GM23248 (cell line): ENCODE measurements around the gene PRPSAP2. TPM values are rescaled to one million over a fixed set of nuclear protein-coding genes. Genes with fewer than 3 reads are reported as not detected.

Experiments
- DNase-seq: peaks from one replicate; pipeline ENCODE4 v3.0.0-alpha.2; 2015
- H2AFZ ChIP-seq: fragments of 200-600 bp; sonication (generic); 2 replicates; pipeline ENCODE4 v1.6.1; 2016; ENCODE audit warnings: antibody characterized with exemption
- H3F3A ChIP-seq: fragments of 200-600 bp; sonication (generic); 2 replicates; pipeline ENCODE4 v1.6.1; 2016; ENCODE audit warnings: mild to moderate bottlenecking, antibody characterized with exemption, mixed run types; ENCODE audit not compliant: insufficient read depth
- H3K27ac ChIP-seq: fragments of 200-600 bp; sonication (generic); 2 replicates; pipeline ENCODE4 v1.5.1; 2016; ENCODE audit warnings: mild to moderate bottlenecking
- H3K27me3 ChIP-seq: fragments of 200-600 bp; sonication (generic); replicated peaks from 2 replicates; pipeline ENCODE4 v1.6.1; 2016; ENCODE audit warnings: mild to moderate bottlenecking; ENCODE audit not compliant: insufficient read depth
- H3K36me3 ChIP-seq: fragments of 200-600 bp; sonication (generic); 2 replicates; pipeline ENCODE4 v1.6.1; 2016; ENCODE audit warnings: low read depth, mild to moderate bottlenecking
- H3K4me1 ChIP-seq: fragments of 200-600 bp; sonication (generic); 2 replicates; pipeline ENCODE4 v1.6.1; 2016; ENCODE audit warnings: mild to moderate bottlenecking; ENCODE audit not compliant: insufficient read depth
- H3K4me2 ChIP-seq: fragments of 200-600 bp; sonication (generic); one replicate; pipeline ENCODE4 v1.6.1; 2016; ENCODE audit warnings: mild to moderate bottlenecking; ENCODE audit not compliant: unreplicated experiment
- H3K4me3 ChIP-seq: fragments of 200-600 bp; sonication (generic); 2 replicates; pipeline ENCODE4 v1.5.1; 2016; ENCODE audit warnings: mild to moderate bottlenecking
- H3K79me2 ChIP-seq: fragments of 200-600 bp; sonication (generic); 2 replicates; pipeline ENCODE4 v1.6.1; 2016; ENCODE audit warnings: mild to moderate bottlenecking; ENCODE audit not compliant: insufficient read depth
- H3K9ac ChIP-seq: fragments of 200-600 bp; sonication (generic); 2 replicates; pipeline ENCODE4 v1.6.1; 2016; ENCODE audit warnings: mild to moderate bottlenecking
- H3K9me2 ChIP-seq: fragments of 200-600 bp; sonication (generic); 2 replicates; pipeline ENCODE4 v1.6.1; 2016; ENCODE audit warnings: mixed run types, mild to moderate bottlenecking, moderate library complexity; ENCODE audit not compliant: insufficient read depth
- H3K9me3 ChIP-seq: fragments of 200-600 bp; sonication (generic); one replicate; pipeline ENCODE4 v1.6.1; 2017; ENCODE audit warnings: low read depth
- H4K20me1 ChIP-seq: fragments of 200-600 bp; sonication (generic); 2 replicates; pipeline ENCODE4 v1.6.0; 2016; ENCODE audit not compliant: insufficient read depth
- EZH2 ChIP-seq: fragments of 200-600 bp; sonication (generic); IDR thresholded peaks from 2 replicates; pipeline ENCODE4 v1.6.1; 2018; ENCODE audit warnings: antibody characterized with exemption, mild to moderate bottlenecking; ENCODE audit not compliant: insufficient read depth, poor library complexity, severe bottlenecking
- EZH2phosphoT487 ChIP-seq: fragments of 200-600 bp; sonication (generic); IDR thresholded peaks from 2 replicates; pipeline ENCODE4 v1.6.1; 2018; ENCODE audit warnings: antibody characterized with exemption, moderate library complexity, mild to moderate bottlenecking, low read depth; ENCODE audit not compliant: insufficient read depth
- WGBS, 2 experiments: methylation state at CpG; one replicate each; pipeline ENCODE4 v1.1.6; 2015 to 2017; ENCODE audit warnings: low lambda C conversion rate in 2 of 2, low coverage in 1 of 2; ENCODE audit errors: missing lambda C conversion rate in 2 of 2; 5-methylcytosine and 5-hydroxymethylcytosine counted together
- in situ Hi-C: fragments of 300-500 bp; cut with MboI; formaldehyde crosslinking; loops from 2 replicates; pipeline ENCODE4 v1.15.0; 2020
- polyA plus RNA-seq: library from polyadenylated mRNA; unstranded; fragments of >200 nt; fragmentation: Nextera tagmentation; extraction: Ambion mirVana; gene quantifications from 2 replicates; pipeline ENCODE4 v1.2.1, GENCODE V29; 2016
- total RNA-seq: library from RNA; depleted of rRNA; stranded (reverse); fragments of >200 nt; shearing (Covaris generic); gene quantifications from 2 replicates; pipeline ENCODE4 v1.2.3, GENCODE V29; 2014

PRPSAP2 gene
- total and polyA plus RNA-seq, 2 experiments from 2014 or later, result 19.4 to 23.5 TPM

DNA sequence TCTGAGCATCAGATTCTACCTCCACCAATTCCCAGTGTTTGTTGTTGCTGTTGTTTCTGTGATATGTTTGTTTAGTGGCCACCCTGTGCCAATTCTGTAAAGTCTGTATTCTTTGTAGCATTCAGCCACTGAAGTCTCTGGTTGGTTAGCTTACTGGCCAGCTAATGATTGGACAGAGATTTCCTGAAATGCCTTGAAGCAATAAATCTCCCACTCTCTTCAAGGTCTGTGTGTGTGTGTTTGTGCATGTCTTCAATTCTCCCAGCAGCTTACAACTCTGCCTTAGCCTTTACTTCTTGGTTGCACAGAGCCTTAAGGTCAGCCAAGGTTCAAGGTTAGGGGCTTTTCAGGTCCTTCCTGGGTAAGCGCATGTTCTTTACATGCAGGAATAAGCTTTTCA, 38.2 kb downstream of the PRPSAP2 start:
- no peak for DNase-seq
- Histone ChIP-seq H3K9me3 (peaks cover 2% of the 10 kb centered on the region), H3K27ac (no peak overlapping the region), H3K9me2 (no peaks in the 10 kb centered on the region), H3K27me3 (no peaks in the 10 kb centered on the region), H3K4me3 (no peak overlapping the region), H4K20me1 (no peaks in the 10 kb centered on the region), H3K9ac (no peak overlapping the region), H3K4me1 (no peaks in the 10 kb centered on the region), H3K79me2 (no peaks in the 10 kb centered on the region; the same call in 1 of the 2 replicates), H3K4me2 (no peak overlapping the region), H3F3A (no peaks in the 10 kb centered on the region), H2AFZ (no peak overlapping the region), H3K36me3 (no peaks in the 10 kb centered on the region)
- no peak for TF ChIP-seq EZH2phosphoT487
- TF ChIP-seq EZH2, result no peak
- in situ Hi-C loops, result no loop called here
- 93 to 94% methylated on average over 1 of the region's 1 CpG for WGBS, 2 experiments

DNA sequence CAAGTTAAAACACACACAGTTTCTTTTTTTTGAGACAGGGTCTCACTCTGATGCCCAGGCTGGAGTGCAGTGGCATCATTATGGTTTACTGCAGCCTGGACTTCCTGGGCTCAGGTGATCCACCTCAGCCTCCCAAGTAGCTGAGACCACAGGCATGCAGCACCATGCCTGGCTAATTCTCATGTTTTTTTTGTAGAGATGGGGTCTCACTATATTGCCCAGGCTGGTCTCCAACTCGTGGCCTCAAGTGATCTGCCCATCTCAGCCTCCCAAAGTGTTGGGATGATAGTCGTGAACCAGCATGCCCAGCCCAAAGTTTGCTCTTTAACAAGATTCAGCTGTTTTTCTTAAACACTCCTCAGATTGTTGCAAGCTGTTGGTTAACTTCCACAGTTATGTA, 39.0 kb downstream of the PRPSAP2 start:
- peaks cover 2% of the 10 kb centered on the region for H3K9me3 ChIP-seq
- in situ Hi-C loops, result no loop called here
- TF ChIP-seq EZH2phosphoT487, result no peak
- H3K27ac ChIP-seq, result no peak overlapping the region
- H3K36me3 ChIP-seq, result no peaks in the 10 kb centered on the region
- no peaks in the 10 kb centered on the region for H3K27me3 ChIP-seq
- no peak overlapping the region for H3K9ac ChIP-seq
- 28 to 55% methylated on average over 2 of the region's 2 CpGs for WGBS, 2 experiments
- H3K4me2 ChIP-seq, result no peak overlapping the region
- H2AFZ ChIP-seq, result no peak overlapping the region
- no peaks in the 10 kb centered on the region for H3F3A ChIP-seq
- no peaks in the 10 kb centered on the region; the same call in 1 of the 2 replicates for H3K79me2 ChIP-seq
- H3K4me1 ChIP-seq, result no peaks in the 10 kb centered on the region
- no peaks in the 10 kb centered on the region for H3K9me2 ChIP-seq
- H3K4me3 ChIP-seq, result no peak overlapping the region
- no peaks in the 10 kb centered on the region for H4K20me1 ChIP-seq
- DNase-seq, result no peak

DNA sequence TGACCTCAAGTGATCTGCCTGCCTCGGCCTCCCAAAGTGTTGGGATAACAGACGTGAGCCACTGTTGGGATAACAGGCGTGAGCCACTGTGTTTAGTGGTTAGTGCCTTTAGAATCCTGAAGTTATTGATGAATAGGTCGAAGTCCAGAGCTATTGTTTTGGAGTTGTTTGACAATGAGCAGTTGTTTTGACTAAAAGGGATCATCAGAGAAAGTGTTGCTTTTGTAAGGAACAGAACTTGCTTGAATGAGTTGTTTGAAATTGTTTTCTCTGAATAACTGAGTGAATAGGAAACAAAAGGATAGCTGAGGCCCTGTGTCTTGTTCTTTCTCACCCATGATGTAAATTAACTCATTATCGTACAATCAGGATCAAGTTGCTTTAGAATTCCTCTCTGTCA, 46.6 kb downstream of the PRPSAP2 start:
- in situ Hi-C loops, result no loop called here
- Histone ChIP-seq H4K20me1 (no peaks in the 10 kb centered on the region), H3F3A (no peaks in the 10 kb centered on the region), H3K27ac (no peak overlapping the region), H3K27me3 (no peaks in the 10 kb centered on the region), H3K4me2 (no peak overlapping the region), H3K9me2 (no peaks in the 10 kb centered on the region), H3K9me3 (no peaks in the 10 kb centered on the region), H3K4me1 (no peaks in the 10 kb centered on the region), H3K9ac (no peak overlapping the region), H2AFZ (no peak overlapping the region), H3K4me3 (no peak overlapping the region), H3K79me2 (no peaks in the 10 kb centered on the region), H3K36me3 (no peaks in the 10 kb centered on the region)
- WGBS, 2 experiments, result 82 to 91% methylated on average over 5 of the region's 5 CpGs
- no peak for DNase-seq
- no peak for TF ChIP-seq EZH2
- no peak for TF ChIP-seq EZH2phosphoT487

DNA sequence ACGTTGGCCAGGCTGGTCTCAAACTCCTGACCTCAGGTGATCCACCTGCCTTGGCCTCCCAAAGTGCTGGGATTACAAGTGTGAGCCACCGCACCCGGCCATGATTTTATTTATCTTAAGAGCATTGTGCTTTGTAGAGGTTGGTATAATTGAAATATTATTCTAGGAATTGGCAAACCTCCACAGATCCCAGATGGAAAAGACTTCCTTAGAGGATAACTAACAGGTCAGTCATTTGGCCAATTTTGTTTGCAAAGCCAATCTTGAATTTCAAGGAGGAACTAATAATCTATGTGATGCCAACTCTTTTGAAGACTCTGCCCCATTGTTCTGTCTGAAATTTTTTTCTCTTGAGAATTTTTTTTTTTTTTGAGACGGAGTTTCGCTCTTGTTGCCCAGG, 47.3 kb downstream of the PRPSAP2 start:
- Histone ChIP-seq H3K4me3 (no peak overlapping the region), H3K27ac (no peak overlapping the region), H3K79me2 (no peaks in the 10 kb centered on the region), H2AFZ (no peak overlapping the region), H3K9ac (no peak overlapping the region), H3K36me3 (no peaks in the 10 kb centered on the region), H3K4me1 (no peaks in the 10 kb centered on the region), H3K9me3 (no peaks in the 10 kb centered on the region), H3F3A (no peaks in the 10 kb centered on the region), H4K20me1 (no peaks in the 10 kb centered on the region), H3K4me2 (no peak overlapping the region), H3K9me2 (no peaks in the 10 kb centered on the region), H3K27me3 (no peaks in the 10 kb centered on the region)
- 98 to 99% methylated on average over 5 of the region's 5 CpGs for WGBS, 2 experiments
- in situ Hi-C loops, result no loop called here
- no peak for DNase-seq
- TF ChIP-seq EZH2, result no peak
- no peak for TF ChIP-seq EZH2phosphoT487

DNA sequence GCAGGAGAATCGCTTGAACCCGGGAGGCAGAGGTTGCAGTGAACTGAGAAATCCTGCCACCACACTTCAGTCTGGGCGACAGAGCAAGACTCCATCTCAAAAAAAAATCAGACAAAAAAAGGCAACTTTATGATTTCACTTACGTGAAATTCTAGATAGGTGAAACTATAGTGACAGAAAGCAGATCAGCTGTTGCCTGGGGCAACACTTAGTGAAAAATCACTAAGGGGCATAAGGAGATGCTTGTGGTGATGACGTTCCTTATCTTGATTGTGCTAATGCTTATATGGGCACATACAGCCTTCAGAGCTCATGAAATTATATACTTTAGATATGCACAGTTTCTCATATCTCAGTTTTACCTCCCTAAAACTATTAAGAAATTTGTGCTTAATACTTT, 52.4 kb downstream of the PRPSAP2 start:
- Histone ChIP-seq H3K9me3 (no peaks in the 10 kb centered on the region), H3K4me3 (no peak overlapping the region), H3K4me1 (no peaks in the 10 kb centered on the region), H3K27me3 (no peaks in the 10 kb centered on the region), H3K4me2 (no peak overlapping the region), H3K36me3 (peaks cover 5% of the 10 kb centered on the region; the same call in 1 of the 2 replicates), H3K9me2 (no peaks in the 10 kb centered on the region), H4K20me1 (no peaks in the 10 kb centered on the region), H2AFZ (no peak overlapping the region), H3K79me2 (no peaks in the 10 kb centered on the region), H3K9ac (no peak overlapping the region), H3K27ac (no peak overlapping the region), H3F3A (no peaks in the 10 kb centered on the region)
- WGBS, 2 experiments, result 91 to 95% methylated on average over 5 of the region's 5 CpGs
- no peak for DNase-seq
- TF ChIP-seq EZH2 (no peak), EZH2phosphoT487 (no peak)
- in situ Hi-C loops, result no loop called here
